ENCODE data around the gene MALAT1.

GRCh38 chr11:65471447-65471891, 27.4 kb upstream of the MALAT1 start:
- TF ChIP-seq CTCF (IDR thresholded peaks at IDR 0.05) (peak in 5 of 6 experiments; percentile 50 to 58 (median 54)), POLR2A (IDR thresholded peaks at IDR 0.05) (no peak)

Data from esophagus squamous epithelium (tissue), 4 donors.